B cell (primary cell): ENCODE measurements around the gene ARHGEF9. TPM values are rescaled to one million over a fixed set of nuclear protein-coding genes. Genes with fewer than 3 reads are reported as not detected.

Source experiments
- ATAC-seq: fragments of 200-7000 bp; cut with Tn5 transposase; one replicate; pipeline ENCODE4 v1.10.0; 2021; ENCODE audit warnings: low read depth, mild to moderate bottlenecking, moderate number of reproducible peaks, moderate library complexity
- CTCF ChIA-PET: fragments of 350-600 bp; sonication (Branson Sonifier 250); formaldehyde crosslinking; loops from one replicate; lab custom pipeline; 2021; ENCODE audit warnings: antibody characterized with exemption, inconsistent platforms; lab: Charles Lee
- POLR2A ChIA-PET: fragments of 350-600 bp; sonication (Branson Sonifier 250); formaldehyde crosslinking; loops from one replicate; lab custom pipeline; 2021; ENCODE audit warnings: antibody characterized with exemption; lab: Charles Lee
- DNase-seq: peaks from one replicate; pipeline ENCODE4 v3.0.0; 2013
- H2AFZ ChIP-seq: 2 replicates; pipeline ENCODE4 v1.6.1; 2012; ENCODE audit warnings: mild to moderate bottlenecking, low read depth, low read length; ENCODE audit not compliant: insufficient read depth, poor library complexity, severe bottlenecking
- H3K27ac ChIP-seq, 2 donors: 1 replicate in 1 of 2; 2 replicates in 1 of 2; pipeline ENCODE4 v1.5.1; 2012 to 2013; ENCODE audit warnings: low read length in 2 of 2, mild to moderate bottlenecking in 2 of 2, moderate library complexity in 1 of 2
- H3K27me3 ChIP-seq, 4 experiments: fragments of 200-600 bp in 1 of 4; sonication (generic) in 1 of 4; replicated peaks in 1 of 4; 1 replicate in 2 of 4; 2 replicates in 2 of 4; pipeline versions ENCODE4 v1.6.1 to v1.7.0; 2013 to 2016; ENCODE audit warnings: low read length in 3 of 4, mild to moderate bottlenecking in 2 of 4, mixed read lengths in 1 of 4, moderate library complexity in 1 of 4; ENCODE audit not compliant: insufficient read depth in 4 of 4, control insufficient read depth in 3 of 4; ENCODE audit errors: control extremely low read depth in 1 of 4
- H3K36me3 ChIP-seq, 2 experiments: replicated peaks in 1 of 2; 1 replicate in 1 of 2; 2 replicates in 1 of 2; pipeline versions ENCODE4 v1.6.1 to v1.7.1; 2013; ENCODE audit warnings: low read length in 1 of 2; ENCODE audit not compliant: insufficient read depth in 2 of 2, control insufficient read depth in 1 of 2; ENCODE audit errors: control extremely low read depth in 1 of 2, extremely low read depth in 1 of 2
- H3K4me1 ChIP-seq, 2 donors: fragments of 200-600 bp in 1 of 2; sonication (generic) in 1 of 2; 1 replicate in 1 of 2; 2 replicates in 1 of 2; pipeline versions ENCODE4 v1.5.1 to v1.6.1; 2013 to 2017; ENCODE audit warnings: low read length in 2 of 2; ENCODE audit not compliant: control insufficient read depth in 2 of 2, insufficient read depth in 2 of 2
- H3K4me2 ChIP-seq: replicated peaks from 2 replicates; pipeline ENCODE3; 2012; ENCODE audit warnings: mild to moderate bottlenecking, low read depth, low read length; ENCODE audit not compliant: poor library complexity, severe bottlenecking
- H3K4me3 ChIP-seq, 5 experiments: fragments of 200-600 bp in 1 of 5; sonication (generic) in 1 of 5; 1 replicate in 3 of 5; 2 replicates in 2 of 5; pipeline versions ENCODE4 v1.5.1 to v1.7.0; 2011 to 2016; ENCODE audit warnings: low read length in 4 of 5, mild to moderate bottlenecking in 4 of 5, low read depth in 2 of 5, control low read depth in 1 of 5, moderate library complexity in 1 of 5; ENCODE audit not compliant: insufficient read depth in 1 of 5; ENCODE audit errors: control extremely low read depth in 1 of 5, extremely low read depth in 1 of 5
- H3K79me2 ChIP-seq: fragments of 200-600 bp; sonication (generic); one replicate; pipeline ENCODE4 v1.6.0; 2016; ENCODE audit warnings: low read length; ENCODE audit not compliant: control insufficient read depth, insufficient read depth
- H3K9ac ChIP-seq: fragments of 200-600 bp; sonication (generic); 2 replicates; pipeline ENCODE4 v1.6.1; 2017; ENCODE audit warnings: mild to moderate bottlenecking, low read length, moderate library complexity
- H3K9me3 ChIP-seq, 3 donors: one replicate each; pipeline versions ENCODE4 v1.6.1 to v1.7.1; 2013; ENCODE audit warnings: low read length in 2 of 3; ENCODE audit not compliant: control insufficient read depth in 2 of 3, insufficient read depth in 1 of 3; ENCODE audit errors: control extremely low read depth in 1 of 3
- H4K20me1 ChIP-seq: 2 replicates; pipeline ENCODE4 v1.6.0; 2012; ENCODE audit warnings: mild to moderate bottlenecking, low read length; ENCODE audit not compliant: insufficient read depth, control insufficient read depth, poor library complexity, severe bottlenecking
- H3K27ac Mint-ChIP-seq: one replicate; pipeline ENCODE4 v1.8.0; 2021; ENCODE audit warnings: mixed read lengths
- H3K27me3 Mint-ChIP-seq: one replicate; pipeline ENCODE4 v1.8.0; 2021; ENCODE audit warnings: mixed read lengths
- H3K4me1 Mint-ChIP-seq: one replicate; pipeline ENCODE4 v1.8.0; 2021; ENCODE audit warnings: mixed read lengths
- H3K4me3 Mint-ChIP-seq: one replicate; pipeline ENCODE4 v1.8.0; 2021; ENCODE audit warnings: mixed read lengths
- H3K9me3 Mint-ChIP-seq: one replicate; pipeline ENCODE4 v1.8.0; 2022; ENCODE audit warnings: mixed read lengths; ENCODE audit not compliant: insufficient read depth
- CTCF ChIP-seq: fragments of 200-600 bp; IDR thresholded peaks from one replicate; pipeline ENCODE4 v1.8.0; 2022; ENCODE audit warnings: antibody characterized with exemption, mild to moderate bottlenecking
- EZH2 ChIP-seq: IDR thresholded peaks from 2 replicates; pipeline ENCODE4 v1.6.1; 2012; ENCODE audit warnings: borderline replicate concordance, low read depth, mild to moderate bottlenecking, moderate library complexity, low read length; ENCODE audit not compliant: insufficient read depth, poor library complexity, severe bottlenecking
- WGBS: methylation state at CpG from one replicate; pipeline ENCODE4 v1.1.5; 2013; ENCODE audit warnings: missing lambda C conversion rate; ENCODE audit not compliant: insufficient coverage; 5-methylcytosine and 5-hydroxymethylcytosine counted together
- intact Hi-C: fragments of 100-400 bp; cut with micrococcal nuclease; formaldehyde crosslinking; loops from one replicate; pipeline ENCODE4 v1.10.0; 2022
- polyA plus RNA-seq: library from polyadenylated mRNA; depleted of rRNA; stranded (reverse); fragments of >200 nt; gene quantifications from 2 replicates; pipeline ENCODE4 v1.2.3, GENCODE V29; 2012
- total RNA-seq, 2 donors: library from RNA; stranded (reverse); fragments of 120-200 nt in 1 of 2; gene quantifications; 1 replicate in 1 of 2; 2 replicates in 1 of 2; pipeline versions ENCODE4 v1.2.3 to v1.2.4, GENCODE V29; 2013 to 2022

ARHGEF9 gene
- total and polyA plus RNA-seq, 2 donors (not counting 1 experiment from before 2014, with no cell fraction given) = 10.1 to 29.3 TPM

GRCh38 chrX:63818156-63818555, 33.1 kb upstream of the ARHGEF9 start:
- Histone ChIP-seq H3K4me3 (no peak overlapping the region), H3K4me1 (no peaks in the 10 kb centered on the region), H3K27me3 (no peaks in the 10 kb centered on the region), H3K4me2 (no peak overlapping the region), H2AFZ (no peak overlapping the region), H3K79me2 (no peaks in the 10 kb centered on the region), H3K27ac (no peak overlapping the region), H3K9me3 (no peaks in the 10 kb centered on the region), H3K9ac (no peak overlapping the region), H3K36me3 (no peaks in the 10 kb centered on the region), H4K20me1 (no peaks in the 10 kb centered on the region)
- ChIA-PET POLR2A (no interaction called here), CTCF (no interaction called here)
- no peak for TF ChIP-seq CTCF
- no peak for TF ChIP-seq EZH2
- ATAC-seq (no peak), DNase-seq (no peak)
- Mint-ChIP-seq H3K9me3 (no peaks in the 10 kb centered on the region), H3K4me1 (no peaks in the 10 kb centered on the region), H3K27ac (no peak overlapping the region), H3K4me3 (no peak overlapping the region), H3K27me3 (no peaks in the 10 kb centered on the region)
- intact Hi-C loops = no loop called here
- WGBS = 90% methylated on average over 1 of the region's 4 CpGs

GRCh38 chrX:63817696-63818095, 32.7 kb upstream of the ARHGEF9 start:
- Histone ChIP-seq H3K4me1 (no peaks in the 10 kb centered on the region), H3K27ac (no peak overlapping the region), H3K79me2 (no peaks in the 10 kb centered on the region), H3K27me3 (no peaks in the 10 kb centered on the region), H3K36me3 (no peaks in the 10 kb centered on the region), H3K9ac (no peak overlapping the region), H3K4me2 (no peak overlapping the region), H3K4me3 (no peak overlapping the region), H4K20me1 (no peaks in the 10 kb centered on the region), H3K9me3 (no peaks in the 10 kb centered on the region), H2AFZ (no peak overlapping the region)
- H3K9me3 Mint-ChIP-seq = no peaks in the 10 kb centered on the region
- no peak for DNase-seq
- H3K27me3 Mint-ChIP-seq = no peaks in the 10 kb centered on the region
- no peak for ATAC-seq
- WGBS = no CpG with 5 or more reads among the region's 4 CpGs
- H3K4me3 Mint-ChIP-seq = no peak overlapping the region
- intact Hi-C loops = no loop called here
- TF ChIP-seq CTCF = no peak
- no peak for TF ChIP-seq EZH2
- CTCF ChIA-PET = no interaction called here
- no peak overlapping the region for H3K27ac Mint-ChIP-seq
- no peaks in the 10 kb centered on the region for H3K4me1 Mint-ChIP-seq
- POLR2A ChIA-PET = no interaction called here
